ENCODE results near the gene PCGF1.

DNA sequence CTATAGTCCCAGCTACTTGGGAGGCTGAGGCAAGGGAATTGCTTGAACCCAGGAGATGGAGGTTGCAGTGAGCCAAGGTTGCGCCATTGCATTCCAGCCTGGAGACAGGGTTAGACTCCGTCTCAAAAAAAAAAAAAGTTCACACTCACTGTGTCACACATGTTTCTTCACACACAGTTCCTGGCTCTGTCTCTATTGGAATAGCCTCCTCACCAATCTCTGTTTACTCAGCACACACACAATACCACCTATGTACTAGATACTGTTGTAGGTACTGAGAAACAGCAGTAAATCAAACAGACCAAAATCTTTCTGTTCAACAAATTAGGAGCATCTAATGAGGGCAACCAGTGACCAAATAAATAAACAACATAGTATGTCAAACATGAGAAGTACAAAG, 21.4 kb downstream of the PCGF1 start:
- TF ChIP-seq, protein P1, sequence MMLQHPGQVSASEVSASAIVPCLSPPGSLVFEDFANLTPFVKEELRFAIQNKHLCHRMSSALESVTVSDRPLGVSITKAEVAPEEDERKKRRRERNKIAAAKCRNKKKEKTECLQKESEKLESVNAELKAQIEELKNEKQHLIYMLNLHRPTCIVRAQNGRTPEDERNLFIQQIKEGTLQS (IDR thresholded peaks at IDR 0.05) = no peak
- TF ChIP-seq, protein P2, sequence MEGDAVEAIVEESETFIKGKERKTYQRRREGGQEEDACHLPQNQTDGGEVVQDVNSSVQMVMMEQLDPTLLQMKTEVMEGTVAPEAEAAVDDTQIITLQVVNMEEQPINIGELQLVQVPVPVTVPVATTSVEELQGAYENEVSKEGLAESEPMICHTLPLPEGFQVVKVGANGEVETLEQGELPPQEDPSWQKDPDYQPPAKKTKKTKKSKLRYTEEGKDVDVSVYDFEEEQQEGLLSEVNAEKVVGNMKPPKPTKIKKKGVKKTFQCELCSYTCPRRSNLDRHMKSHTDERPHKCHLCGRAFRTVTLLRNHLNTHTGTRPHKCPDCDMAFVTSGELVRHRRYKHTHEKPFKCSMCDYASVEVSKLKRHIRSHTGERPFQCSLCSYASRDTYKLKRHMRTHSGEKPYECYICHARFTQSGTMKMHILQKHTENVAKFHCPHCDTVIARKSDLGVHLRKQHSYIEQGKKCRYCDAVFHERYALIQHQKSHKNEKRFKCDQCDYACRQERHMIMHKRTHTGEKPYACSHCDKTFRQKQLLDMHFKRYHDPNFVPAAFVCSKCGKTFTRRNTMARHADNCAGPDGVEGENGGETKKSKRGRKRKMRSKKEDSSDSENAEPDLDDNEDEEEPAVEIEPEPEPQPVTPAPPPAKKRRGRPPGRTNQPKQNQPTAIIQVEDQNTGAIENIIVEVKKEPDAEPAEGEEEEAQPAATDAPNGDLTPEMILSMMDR (IDR thresholded peaks at IDR 0.05 in 2 of 3, conservative IDR thresholded peaks at IDR 0.05 in 1 of 3; ENCODE audit: borderline replicate concordance in 1 of 3, insufficient read depth in 1 of 3, low read depth in 2 of 3, low read length in 2 of 3) = no peak
- TF ChIP-seq EZH2phosphoT487 (IDR thresholded peaks at IDR 0.05; ENCODE audit: borderline replicate concordance) (no peak), POLR2A (IDR thresholded peaks at IDR 0.05; ENCODE audit: borderline replicate concordance, extremely low read depth, insufficient read depth, insufficient read length) (no peak), EZH2 (IDR thresholded peaks at IDR 0.05) (no peak), EGR1 (IDR thresholded peaks at IDR 0.05; ENCODE audit: low read depth) (no peak)
